GM12878 (cell line): Measurements from ENCODE around the gene ENO2. TPM values are rescaled to one million over a fixed set of nuclear protein-coding genes. Genes with fewer than 3 reads are reported as not detected.
A peak's percentile ranks its signal among the peaks of the same experiment; 100 is the strongest.

ENCODE experiments used
- ATAC-seq: fragments of 200-7000 bp; cut with Tn5 transposase; 3 replicates; pipeline ENCODE4 v1.9.1; 2020; ENCODE audit warnings: mild to moderate bottlenecking, moderate library complexity
- BruUV-seq: library from RNA; stranded (reverse); fragments of 400-500 nt; replicated peaks from 2 replicates; lab custom pipeline; 2021; lab: Mats Ljungman, UMichigan
- CTCF ChIA-PET: fragments of 300-600 bp; sonication (Branson Sonifier 250); formaldehyde crosslinking; extraction: SDS; loops from one replicate; lab custom pipeline; 2021; ENCODE audit warnings: inconsistent platforms; lab: Yijun Ruan, JAX
- POLR2A ChIA-PET: fragments of 350-600 bp; formaldehyde crosslinking; extraction: SDS; loops from one replicate; lab custom pipeline; 2021; ENCODE audit warnings: inconsistent platforms; lab: Charles Lee
- RAD21 ChIA-PET: fragments of 300-600 bp; sonication (Branson Sonifier 250); formaldehyde crosslinking; loops from one replicate; lab custom pipeline; 2023; ENCODE audit warnings: antibody characterized with exemption; ENCODE audit not compliant: unreplicated experiment; lab: Charles Lee
- SMC1A ChIA-PET: fragments of 300-600 bp; sonication (Branson Sonifier 250); formaldehyde crosslinking; loops from one replicate; lab custom pipeline; 2023; ENCODE audit not compliant: unreplicated experiment, uncharacterized antibody; lab: Charles Lee
- DNase-seq: peaks from one replicate; pipeline ENCODE4 v3.0.0-alpha.2; 2011; ENCODE audit warnings: low read depth, low spot score
- FAIRE-seq: peaks from 3 replicates; lab custom pipeline; 2011; peaks lifted over from hg19 to GRCh38; lab: Jason Lieb, UNC
- H2AFZ ChIP-seq: 2 replicates; pipeline ENCODE4 v1.6.0; 2011; ENCODE audit warnings: low read depth, low read length, control low read depth; ENCODE audit not compliant: control insufficient read depth
- H3K27ac ChIP-seq: 2 replicates; pipeline ENCODE4 v1.5.1; 2011; ENCODE audit warnings: control low read depth; ENCODE audit not compliant: control insufficient read depth, insufficient read depth
- H3K27me3 ChIP-seq, 2 experiments: replicated peaks in 1 of 2; 2 replicates each; pipeline versions ENCODE4 v1.6.0 to v1.6.1; 2011; ENCODE audit warnings: low read length in 1 of 2; ENCODE audit not compliant: control insufficient read depth in 2 of 2, insufficient read depth in 2 of 2
- H3K36me3 ChIP-seq, 2 experiments: 2 replicates each; pipeline ENCODE4 v1.5.1; 2011; ENCODE audit warnings: low read length in 1 of 2; ENCODE audit not compliant: control insufficient read depth in 2 of 2, insufficient read depth in 2 of 2
- H3K4me1 ChIP-seq: 2 replicates; pipeline ENCODE4 v1.6.1; 2011; ENCODE audit warnings: mild to moderate bottlenecking, low read length, moderate library complexity, mixed read lengths; ENCODE audit not compliant: control insufficient read depth, insufficient read depth
- H3K4me2 ChIP-seq: 2 replicates; pipeline ENCODE4 v1.6.0; 2011; ENCODE audit warnings: control low read depth; ENCODE audit not compliant: control insufficient read depth, insufficient read depth
- H3K4me3 ChIP-seq: fragments of 200-600 bp; sonication (generic); 2 replicates; pipeline ENCODE4 v1.5.1; 2016
- H3K79me2 ChIP-seq: 2 replicates; pipeline ENCODE4 v1.6.0; 2011; ENCODE audit warnings: low read length; ENCODE audit not compliant: control insufficient read depth, insufficient read depth
- H3K9ac ChIP-seq: 2 replicates; pipeline ENCODE4 v1.8.0; 2011; ENCODE audit warnings: low read length, control low read depth, mixed read lengths; ENCODE audit not compliant: control insufficient read depth, insufficient read depth
- H3K9me3 ChIP-seq: replicated peaks from 3 replicates; pipeline ENCODE4 v1.5.1; 2011; ENCODE audit warnings: mild to moderate bottlenecking, low read length; ENCODE audit not compliant: control insufficient read depth, insufficient read depth
- H4K20me1 ChIP-seq: 2 replicates; pipeline ENCODE4 v1.6.0; 2011; ENCODE audit not compliant: control insufficient read depth, insufficient read depth
- BHLHE40 ChIP-seq, 2 experiments: fragments of 450-650 bp in 1 of 2; IDR thresholded peaks; 2 replicates each; pipeline ENCODE4 v1.6.1; 2011 to 2017; ENCODE audit warnings: low read depth in 2 of 2, borderline replicate concordance in 1 of 2, improper control_type of control experiment in 1 of 2, low read length in 1 of 2, mild to moderate bottlenecking in 1 of 2
- DPF2 ChIP-seq: fragments of 450-650 bp; IDR thresholded peaks from 2 replicates; pipeline ENCODE4 v1.6.1; 2017; ENCODE audit warnings: mild to moderate bottlenecking
- HDAC2 ChIP-seq: fragments of 200-600 bp; sonication (generic); IDR thresholded peaks from 2 replicates; pipeline ENCODE4 v1.6.1; 2017
- HDGF ChIP-seq: fragments of 450-650 bp; IDR thresholded peaks from 2 replicates; pipeline ENCODE4 v1.6.1; 2016; ENCODE audit warnings: antibody characterized with exemption
- KLF5 ChIP-seq: fragments of 450-650 bp; IDR thresholded peaks from 2 replicates; pipeline ENCODE4 v1.6.1; 2014; ENCODE audit warnings: mild to moderate bottlenecking; ENCODE audit not compliant: partially characterized antibody
- MEF2A ChIP-seq: IDR thresholded peaks from 2 replicates; pipeline ENCODE4 v1.6.1; 2011; ENCODE audit warnings: low read depth, mild to moderate bottlenecking, low read length, moderate library complexity; ENCODE audit not compliant: insufficient read depth
- SPI1 ChIP-seq: IDR thresholded peaks from 2 replicates; pipeline ENCODE4 v1.6.1; 2011; ENCODE audit warnings: low read depth, mild to moderate bottlenecking, low read length, moderate library complexity, borderline replicate concordance; ENCODE audit not compliant: insufficient read depth
- TCF3 ChIP-seq: IDR thresholded peaks from 2 replicates; pipeline ENCODE4 v1.6.1; 2012; ENCODE audit warnings: low read depth, mild to moderate bottlenecking, low read length, borderline replicate concordance; ENCODE audit not compliant: insufficient read depth
- YY1 ChIP-seq: IDR thresholded peaks from 2 replicates; pipeline ENCODE4 v1.6.1; 2011; ENCODE audit warnings: low read depth, mild to moderate bottlenecking, low read length
- WGBS: methylation state at CpG from one replicate; pipeline ENCODE4 v1.1.6; 2016; ENCODE audit warnings: low lambda C conversion rate; ENCODE audit not compliant: insufficient replicate concordance, insufficient coverage; ENCODE audit errors: missing lambda C conversion rate; 5-methylcytosine and 5-hydroxymethylcytosine counted together
- in situ Hi-C: fragments of 300-500 bp; cut with MboI; formaldehyde crosslinking; loops from 9 replicates; pipeline ENCODE4 v1.14.3; 2018; ENCODE audit warnings: mixed read lengths
- intact Hi-C: fragments of 100-400 bp; cut with micrococcal nuclease; formaldehyde crosslinking; loops from one replicate; pipeline ENCODE4 v1.14.2; 2022; ENCODE audit not compliant: unreplicated experiment
- polyA plus RNA-seq, 11 experiments: library from polyadenylated mRNA; depleted of rRNA in 4 of 11; unstranded in 6 of 11; stranded (reverse) in 5 of 11; fragments of >200 nt; fragmentation: Nextera tagmentation in 4 of 11; fragmentation: Illumina TruSeq in 1 of 11; extraction: Ambion mirVana in 4 of 11; extraction: Trizol in 1 of 11; gene quantifications; 1 replicate in 1 of 11; 2 replicates in 10 of 11; pipeline versions ENCODE4 v1.2.1 to v1.2.3, GENCODE V29; 2011 to 2016; ENCODE audit warnings: inconsistent platforms in 2 of 11, missing spikeins in 2 of 11, low read depth in 1 of 11
- total RNA-seq, 4 experiments: library from RNA; depleted of rRNA in 3 of 4; stranded (reverse); fragments of >200 nt in 3 of 4; fragmentation: Illumina TruSeq in 1 of 4; extraction: Trizol in 1 of 4; gene quantifications; 2 replicates each; pipeline versions ENCODE4 v1.2.1 to v1.2.3, GENCODE V29; 2013 to 2021
- TF ChIP-seq, protein P1 (sequence below): fragments of 150-350 bp; IDR thresholded peaks from 2 replicates; pipeline ENCODE4 v1.6.1; 2016; ENCODE audit warnings: low read depth, low read length

ENO2 gene
- total and polyA plus RNA-seq, 10 of the 15 experiments (the other 5 are each of a cell fraction or from before 2014, with no cell fraction given): 24.8 to 196 (median 43.1) TPM

DNA sequence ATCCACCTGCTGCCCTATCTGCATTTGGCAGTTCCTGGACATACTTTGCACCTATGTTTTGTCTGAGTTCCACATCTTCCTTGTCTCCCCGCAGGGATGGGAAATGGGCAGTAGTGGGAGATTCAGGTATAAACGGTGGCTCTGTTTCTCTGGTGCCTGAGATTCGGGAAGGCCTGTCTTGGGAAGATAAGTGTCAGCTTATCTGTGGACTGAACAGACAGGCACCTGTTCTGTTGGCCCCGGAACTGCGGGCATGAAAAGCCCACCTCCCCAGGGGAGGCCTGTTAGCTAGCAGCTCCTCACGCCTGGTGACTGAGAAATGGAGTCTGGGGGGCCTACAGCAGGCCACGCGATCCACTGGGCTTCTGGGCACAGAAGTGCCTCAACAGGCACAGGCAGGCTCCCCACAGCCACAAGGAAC, 50.2 kb downstream of the ENO2 start:
- peak overlapping the region; percentile 64 for H3K27ac ChIP-seq
- BruUV-seq: no TSS peak
- ChIA-PET RAD21 (interaction anchor here (0.6 to 13.5 kb wide), 11 partner anchors 10 to 149 kb away, joined by 3 to 426 read pairs (median 5); partner anchors contain the start of genes C12orf57, C1RL, LPCAT3 and PTPN6), SMC1A (interaction anchor here (0.7 to 13.2 kb wide), 10 partner anchors 10 to 180 kb away, joined by 3 to 395 read pairs (median 3); partner anchors contain the start of genes C12orf57, C1RL, LPCAT3 and PTPN6), CTCF (interaction anchor here (0.7 to 13.2 kb wide), 20 partner anchors 10 to 149 kb away, joined by 3 to 645 read pairs (median 4); partner anchors contain the start of genes C12orf57, C1R, C1RL and LPCAT3), POLR2A (interaction anchor here (0.6 to 13.5 kb wide), 6 partner anchors 9 to 974 kb away, joined by 3 to 524 read pairs (median 6); partner anchors contain the start of genes C12orf57, PTPN6 and RNU7-1)
- H3K79me2 ChIP-seq: peaks cover 41% of the 10 kb centered on the region
- ATAC-seq: no peak
- H3K36me3 ChIP-seq: peaks cover 35 to 36% of the 10 kb centered on the region in 2 experiments
- TF ChIP-seq TCF3 (no peak), KLF5 (peak; percentile 19)
- H3K9me3 ChIP-seq: no peaks in the 10 kb centered on the region
- no peak overlapping the region for H3K4me3 ChIP-seq
- no peaks in the 10 kb centered on the region for H4K20me1 ChIP-seq
- intact Hi-C loops: loop anchor here (1.0 to 5.0 kb wide), 2 partner anchors 20 to 148 kb away; partner anchors contain the start of gene C12orf57
- FAIRE-seq: no peak
- WGBS: 46% methylated on average over 8 of the region's 8 CpGs
- H2AFZ ChIP-seq: no peak overlapping the region; the same call in 1 of the 2 replicates
- in situ Hi-C loops: loop anchor here (5.0 to 25.0 kb wide), 2 partner anchors 148 to 1673 kb away; no protein-coding TSS in a partner anchor
- no peak for DNase-seq
- H3K4me1 ChIP-seq: peaks cover 43% of the 10 kb centered on the region
- peak overlapping the region; percentile 39 for H3K9ac ChIP-seq
- H3K27me3 ChIP-seq: no peaks in the 10 kb centered on the region
- H3K4me2 ChIP-seq: no peak overlapping the region; the same call in 1 of the 2 replicates

- no peak overlapping the region for H3K4me2 ChIP-seq
- 0 out of 2 replicates have a peak, but pooled peaks have one; percentile 49 for TF ChIP-seq MEF2A
- TF ChIP-seq DPF2: no peak
- no peak for TF ChIP-seq HDAC2
- TF ChIP-seq SPI1: no peak; the same call in 1 of the 2 replicates
- peak; percentile 79 to 85; a peak in 3 of 4 replicates for TF ChIP-seq BHLHE40 (IDR thresholded peaks at IDR 0.05; ENCODE audit: borderline replicate concordance in 1 of 2, low read depth in 2 of 2, low read length in 1 of 2)
- TF ChIP-seq HDGF: peak; percentile 87
- TF ChIP-seq, protein P1, sequence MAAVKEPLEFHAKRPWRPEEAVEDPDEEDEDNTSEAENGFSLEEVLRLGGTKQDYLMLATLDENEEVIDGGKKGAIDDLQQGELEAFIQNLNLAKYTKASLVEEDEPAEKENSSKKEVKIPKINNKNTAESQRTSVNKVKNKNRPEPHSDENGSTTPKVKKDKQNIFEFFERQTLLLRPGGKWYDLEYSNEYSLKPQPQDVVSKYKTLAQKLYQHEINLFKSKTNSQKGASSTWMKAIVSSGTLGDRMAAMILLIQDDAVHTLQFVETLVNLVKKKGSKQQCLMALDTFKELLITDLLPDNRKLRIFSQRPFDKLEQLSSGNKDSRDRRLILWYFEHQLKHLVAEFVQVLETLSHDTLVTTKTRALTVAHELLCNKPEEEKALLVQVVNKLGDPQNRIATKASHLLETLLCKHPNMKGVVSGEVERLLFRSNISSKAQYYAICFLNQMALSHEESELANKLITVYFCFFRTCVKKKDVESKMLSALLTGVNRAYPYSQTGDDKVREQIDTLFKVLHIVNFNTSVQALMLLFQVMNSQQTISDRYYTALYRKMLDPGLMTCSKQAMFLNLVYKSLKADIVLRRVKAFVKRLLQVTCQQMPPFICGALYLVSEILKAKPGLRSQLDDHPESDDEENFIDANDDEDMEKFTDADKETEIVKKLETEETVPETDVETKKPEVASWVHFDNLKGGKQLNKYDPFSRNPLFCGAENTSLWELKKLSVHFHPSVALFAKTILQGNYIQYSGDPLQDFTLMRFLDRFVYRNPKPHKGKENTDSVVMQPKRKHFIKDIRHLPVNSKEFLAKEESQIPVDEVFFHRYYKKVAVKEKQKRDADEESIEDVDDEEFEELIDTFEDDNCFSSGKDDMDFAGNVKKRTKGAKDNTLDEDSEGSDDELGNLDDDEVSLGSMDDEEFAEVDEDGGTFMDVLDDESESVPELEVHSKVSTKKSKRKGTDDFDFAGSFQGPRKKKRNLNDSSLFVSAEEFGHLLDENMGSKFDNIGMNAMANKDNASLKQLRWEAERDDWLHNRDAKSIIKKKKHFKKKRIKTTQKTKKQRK: no peak
- TF ChIP-seq YY1: peak; percentile 79
These were observed 50.8 kb downstream of the ENO2 start for GRCh38 chr12:6965026-6965661.

More at GRCh38 chr12:6965026-6965661, 50.8 kb downstream of the ENO2 start:
- ChIA-PET RAD21 (interaction anchor here (0.6 to 13.5 kb wide), 11 partner anchors 10 to 148 kb away, joined by 3 to 426 read pairs (median 5); partner anchors contain the start of genes C12orf57, C1RL, LPCAT3 and PTPN6), POLR2A (interaction anchor here (0.7 to 13.5 kb wide), 5 partner anchors 9 to 143 kb away, joined by 3 to 524 read pairs (median 6); partner anchors contain the start of genes C12orf57, PTPN6 and RNU7-1), SMC1A (interaction anchor here (0.7 to 13.2 kb wide), 10 partner anchors 11 to 180 kb away, joined by 3 to 395 read pairs (median 3); partner anchors contain the start of genes C12orf57, C1RL, LPCAT3 and PTPN6), CTCF (interaction anchor here (0.7 to 13.2 kb wide), 21 partner anchors 11 to 148 kb away, joined by 3 to 645 read pairs (median 5); partner anchors contain the start of genes C12orf57, C1R, C1RL and LPCAT3)
- no TSS peak for BruUV-seq
- H3K27ac ChIP-seq: peak overlapping the region; percentile 64
- in situ Hi-C loops (loop anchor here (25.0 kb wide), 1 partner anchor 1672 kb away; no protein-coding TSS in a partner anchor), intact Hi-C loops (loop anchor here (1.0 kb wide), 1 partner anchor 21 kb away; the partner anchor contains the start of gene C12orf57)
- H4K20me1 ChIP-seq: no peaks in the 10 kb centered on the region
- peak; percentile 66 for ATAC-seq
- H3K9me3 ChIP-seq: no peaks in the 10 kb centered on the region
- H3K9ac ChIP-seq: peak overlapping the region; percentile 39
- no peak overlapping the region for H3K4me3 ChIP-seq
- WGBS: 2% methylated on average over 12 of the region's 12 CpGs
- no peaks in the 10 kb centered on the region for H3K27me3 ChIP-seq
- peaks cover 38% of the 10 kb centered on the region for H3K4me1 ChIP-seq
- FAIRE-seq: peak; percentile 93
- no peak overlapping the region; the same call in 1 of the 2 replicates for H2AFZ ChIP-seq
- no peak for DNase-seq
- peaks cover 33 to 35% of the 10 kb centered on the region in 2 experiments for H3K36me3 ChIP-seq
- peaks cover 41% of the 10 kb centered on the region for H3K79me2 ChIP-seq
